ENCODE data around the gene DCUN1D3.

DCUN1D3 gene

GRCh38 chr16:20880867-20881502, 19.2 kb downstream of the DCUN1D3 start:
- DNase-seq (ENCODE audit: low read depth): no peak
- H3K4me3 ChIP-seq (ENCODE audit: low read depth, low read length): no peak overlapping the region
- TF ChIP-seq CTCF (IDR thresholded peaks at IDR 0.05; ENCODE audit: control insufficient read depth, extremely low read depth, insufficient read depth): no peak

- no peak for DNase-seq (ENCODE audit: low read depth)
- no peak overlapping the region for H3K4me3 ChIP-seq (ENCODE audit: low read depth, low read length)
- TF ChIP-seq CTCF (IDR thresholded peaks at IDR 0.05; ENCODE audit: control insufficient read depth, extremely low read depth, insufficient read depth): no peak
Observed at GRCh38 chr16:20879175-20880040, 20.8 kb downstream of the DCUN1D3 start.

- no peak for TF ChIP-seq CTCF (IDR thresholded peaks at IDR 0.05; ENCODE audit: control insufficient read depth, extremely low read depth, insufficient read depth)
- DNase-seq (ENCODE audit: low read depth): no peak
- no peak overlapping the region for H3K4me3 ChIP-seq (ENCODE audit: low read depth, low read length)
Observed at GRCh38 chr16:20878682-20879147, 21.4 kb downstream of the DCUN1D3 start.

GRCh38 chr16:20875355-20875650, 24.9 kb downstream of the DCUN1D3 start:
- TF ChIP-seq CTCF (IDR thresholded peaks at IDR 0.05; ENCODE audit: control insufficient read depth, extremely low read depth, insufficient read depth): no peak
- H3K4me3 ChIP-seq (ENCODE audit: low read depth, low read length): no peak overlapping the region
- DNase-seq (ENCODE audit: low read depth): no peak

GRCh38 chr16:20874088-20874581, 26.0 kb downstream of the DCUN1D3 start:
- H3K4me3 ChIP-seq (ENCODE audit: low read depth, low read length): no peak overlapping the region
- TF ChIP-seq CTCF (IDR thresholded peaks at IDR 0.05; ENCODE audit: control insufficient read depth, extremely low read depth, insufficient read depth): no peak
- no peak for DNase-seq (ENCODE audit: low read depth)

GRCh38 chr16:20873331-20873730, 26.8 kb downstream of the DCUN1D3 start:
- TF ChIP-seq CTCF (IDR thresholded peaks at IDR 0.05; ENCODE audit: control insufficient read depth, extremely low read depth, insufficient read depth): no peak
- H3K4me3 ChIP-seq (ENCODE audit: low read depth, low read length): no peak overlapping the region
- DNase-seq (ENCODE audit: low read depth): no peak
